GM12801 (cell line): ENCODE measurements around the gene LALBA.

ENCODE experiments used
- CTCF ChIP-seq: IDR thresholded peaks from one replicate; pipeline ENCODE4 v1.5.1; 2011; ENCODE audit warnings: control low read depth; ENCODE audit not compliant: insufficient read length; ENCODE audit errors: extremely low read depth

LALBA gene

GRCh38 chr12:48545833-48546469, 23.9 kb downstream of the LALBA start:
- no peak for TF ChIP-seq CTCF

- peak; percentile 20 for TF ChIP-seq CTCF
Measured at GRCh38 chr12:48542300-48542928, 27.4 kb downstream of the LALBA start.

GRCh38 chr12:48536602-48537001, 33.2 kb downstream of the LALBA start:
- no peak for TF ChIP-seq CTCF

- no peak for TF ChIP-seq CTCF
Measured at GRCh38 chr12:48532601-48533000, 37.2 kb downstream of the LALBA start.

- TF ChIP-seq CTCF, result no peak
Measured at GRCh38 chr12:48527891-48528670, 41.8 kb downstream of the LALBA start.

GRCh38 chr12:48525332-48525731, 44.5 kb downstream of the LALBA start, which contains the start of gene OR8S1:
OR8S1 (plus strand) TSS chr12:48525632; CDS start chr12:48525632, 0 bp downstream.
- TF ChIP-seq CTCF, result no peak
